ENCODE results near the gene FUZ.

- TF ChIP-seq CTCF (IDR thresholded peaks at IDR 0.05) (no peak), POLR2A (IDR thresholded peaks at IDR 0.05) (no peak)
Measured at GRCh38 chr19:49832556-49832955, 19.5 kb upstream of the FUZ start.

All from thyroid gland (tissue), 4 donors.